ENCODE data around the gene EOMES. TPM values are rescaled to one million over a fixed set of nuclear protein-coding genes. Genes with fewer than 3 reads are reported as not detected.
A peak's percentile ranks its signal among the peaks of the same experiment; 100 is the strongest.

The EOMES gene
- total and polyA plus RNA-seq, 2 experiments from 2014 or later: 0.10 TPM

DNA sequence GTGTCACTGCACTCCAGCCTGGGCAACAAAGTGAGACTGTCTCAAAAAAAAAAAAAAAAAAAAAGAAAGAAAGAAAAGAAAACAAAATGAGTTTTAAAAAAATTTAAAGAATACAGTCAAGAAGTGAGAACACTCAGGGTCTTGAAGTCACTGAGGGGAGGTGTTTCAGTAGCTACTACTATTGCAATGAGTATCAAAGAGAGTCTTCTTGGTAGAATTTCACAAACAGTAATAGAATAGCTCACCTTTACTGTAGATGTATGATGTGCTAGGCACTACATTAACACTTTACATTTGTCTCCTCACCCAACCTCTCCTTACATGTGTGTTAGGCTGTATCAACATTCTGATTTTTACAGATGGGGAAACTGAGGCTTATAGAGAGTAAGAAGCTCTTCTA, 43.9 kb downstream of the EOMES start (continued):
- TF ChIP-seq, protein P1, sequence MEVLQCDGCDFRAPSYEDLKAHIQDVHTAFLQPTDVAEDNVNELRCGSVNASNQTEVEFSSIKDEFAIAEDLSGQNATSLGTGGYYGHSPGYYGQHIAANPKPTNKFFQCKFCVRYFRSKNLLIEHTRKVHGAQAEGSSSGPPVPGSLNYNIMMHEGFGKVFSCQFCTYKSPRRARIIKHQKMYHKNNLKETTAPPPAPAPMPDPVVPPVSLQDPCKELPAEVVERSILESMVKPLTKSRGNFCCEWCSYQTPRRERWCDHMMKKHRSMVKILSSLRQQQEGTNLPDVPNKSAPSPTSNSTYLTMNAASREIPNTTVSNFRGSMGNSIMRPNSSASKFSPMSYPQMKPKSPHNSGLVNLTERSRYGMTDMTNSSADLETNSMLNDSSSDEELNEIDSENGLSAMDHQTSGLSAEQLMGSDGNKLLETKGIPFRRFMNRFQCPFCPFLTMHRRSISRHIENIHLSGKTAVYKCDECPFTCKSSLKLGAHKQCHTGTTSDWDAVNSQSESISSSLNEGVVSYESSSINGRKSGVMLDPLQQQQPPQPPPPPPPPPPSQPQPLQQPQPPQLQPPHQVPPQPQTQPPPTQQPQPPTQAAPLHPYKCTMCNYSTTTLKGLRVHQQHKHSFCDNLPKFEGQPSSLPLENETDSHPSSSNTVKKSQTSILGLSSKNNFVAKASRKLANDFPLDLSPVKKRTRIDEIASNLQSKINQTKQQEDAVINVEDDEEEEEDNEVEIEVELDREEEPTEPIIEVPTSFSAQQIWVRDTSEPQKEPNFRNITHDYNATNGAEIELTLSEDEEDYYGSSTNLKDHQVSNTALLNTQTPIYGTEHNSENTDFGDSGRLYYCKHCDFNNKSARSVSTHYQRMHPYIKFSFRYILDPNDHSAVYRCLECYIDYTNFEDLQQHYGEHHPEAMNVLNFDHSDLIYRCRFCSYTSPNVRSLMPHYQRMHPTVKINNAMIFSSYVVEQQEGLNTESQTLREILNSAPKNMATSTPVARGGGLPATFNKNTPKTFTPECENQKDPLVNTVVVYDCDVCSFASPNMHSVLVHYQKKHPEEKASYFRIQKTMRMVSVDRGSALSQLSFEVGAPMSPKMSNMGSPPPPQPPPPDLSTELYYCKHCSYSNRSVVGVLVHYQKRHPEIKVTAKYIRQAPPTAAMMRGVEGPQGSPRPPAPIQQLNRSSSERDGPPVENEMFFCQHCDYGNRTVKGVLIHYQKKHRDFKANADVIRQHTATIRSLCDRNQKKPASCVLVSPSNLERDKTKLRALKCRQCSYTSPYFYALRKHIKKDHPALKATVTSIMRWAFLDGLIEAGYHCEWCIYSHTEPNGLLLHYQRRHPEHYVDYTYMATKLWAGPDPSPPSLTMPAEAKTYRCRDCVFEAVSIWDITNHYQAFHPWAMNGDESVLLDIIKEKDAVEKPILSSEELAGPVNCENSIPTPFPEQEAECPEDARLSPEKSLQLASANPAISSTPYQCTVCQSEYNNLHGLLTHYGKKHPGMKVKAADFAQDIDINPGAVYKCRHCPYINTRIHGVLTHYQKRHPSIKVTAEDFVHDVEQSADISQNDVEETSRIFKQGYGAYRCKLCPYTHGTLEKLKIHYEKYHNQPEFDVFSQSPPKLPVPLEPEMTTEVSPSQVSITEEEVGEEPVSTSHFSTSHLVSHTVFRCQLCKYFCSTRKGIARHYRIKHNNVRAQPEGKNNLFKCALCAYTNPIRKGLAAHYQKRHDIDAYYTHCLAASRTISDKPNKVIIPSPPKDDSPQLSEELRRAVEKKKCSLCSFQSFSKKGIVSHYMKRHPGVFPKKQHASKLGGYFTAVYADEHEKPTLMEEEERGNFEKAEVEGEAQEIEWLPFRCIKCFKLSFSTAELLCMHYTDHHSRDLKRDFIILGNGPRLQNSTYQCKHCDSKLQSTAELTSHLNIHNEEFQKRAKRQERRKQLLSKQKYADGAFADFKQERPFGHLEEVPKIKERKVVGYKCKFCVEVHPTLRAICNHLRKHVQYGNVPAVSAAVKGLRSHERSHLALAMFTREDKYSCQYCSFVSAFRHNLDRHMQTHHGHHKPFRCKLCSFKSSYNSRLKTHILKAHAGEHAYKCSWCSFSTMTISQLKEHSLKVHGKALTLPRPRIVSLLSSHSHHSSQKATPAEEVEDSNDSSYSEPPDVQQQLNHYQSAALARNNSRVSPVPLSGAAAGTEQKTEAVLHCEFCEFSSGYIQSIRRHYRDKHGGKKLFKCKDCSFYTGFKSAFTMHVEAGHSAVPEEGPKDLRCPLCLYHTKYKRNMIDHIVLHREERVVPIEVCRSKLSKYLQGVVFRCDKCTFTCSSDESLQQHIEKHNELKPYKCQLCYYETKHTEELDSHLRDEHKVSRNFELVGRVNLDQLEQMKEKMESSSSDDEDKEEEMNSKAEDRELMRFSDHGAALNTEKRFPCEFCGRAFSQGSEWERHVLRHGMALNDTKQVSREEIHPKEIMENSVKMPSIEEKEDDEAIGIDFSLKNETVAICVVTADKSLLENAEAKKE (CRISPR knock-in tag; IDR thresholded peaks at IDR 0.05): no peak
- no peak for TF ChIP-seq NANOG (IDR thresholded peaks at IDR 0.05; ENCODE audit: borderline replicate concordance)
- no peak for TF ChIP-seq STAT1 (IDR thresholded peaks at IDR 0.05; ENCODE audit: unreplicated experiment)
- no peak for TF ChIP-seq JUNB (IDR thresholded peaks at IDR 0.05; ENCODE audit: unreplicated experiment)
- no peak for TF ChIP-seq EZH2 (IDR thresholded peaks at IDR 0.05; ENCODE audit: low read depth, unreplicated experiment)
- TF ChIP-seq CREB1 (CRISPR knock-in tag; IDR thresholded peaks at IDR 0.05; ENCODE audit: low read depth): no peak
- TF ChIP-seq EZH2phosphoT487 (IDR thresholded peaks at IDR 0.05; ENCODE audit: unreplicated experiment): no peak
- no peak for TF ChIP-seq ZNF114 (CRISPR knock-in tag; IDR thresholded peaks at IDR 0.05)
- TF ChIP-seq ETS1 (IDR thresholded peaks at IDR 0.05): no peak

DNA sequence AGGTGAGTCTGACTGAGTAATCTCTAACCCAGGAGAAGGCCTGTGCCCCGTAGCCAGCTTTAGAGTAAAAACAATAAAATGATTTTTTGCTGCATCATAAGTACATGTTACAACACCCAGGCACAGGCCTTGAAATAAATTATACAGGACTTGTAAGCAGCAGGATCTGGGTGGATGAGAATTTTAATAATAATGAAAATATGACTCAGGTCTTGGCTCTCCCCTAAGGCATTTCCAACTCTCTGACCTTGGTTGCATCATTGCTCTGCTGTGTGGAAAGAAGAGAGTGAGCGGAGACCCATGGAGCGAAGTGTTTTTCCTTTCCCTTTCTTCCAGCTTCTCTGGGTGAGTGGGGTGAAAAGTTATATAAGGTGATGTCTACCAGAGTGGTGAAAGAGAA, 44.6 kb downstream of the EOMES start:
- ATAC-seq (no peak), DNase-seq (ENCODE audit: low spot score) (no peak)
- Mint-ChIP-seq H3K4me1 (peaks cover 19% of the 10 kb centered on the region), H3K36me3 (ENCODE audit: low read depth) (no peaks in the 10 kb centered on the region), H3K27me3 (ENCODE audit: insufficient read depth, low read depth, poor library complexity) (peaks cover 3% of the 10 kb centered on the region), H3K9me3 (no peaks in the 10 kb centered on the region; the same call in 2 of the 3 replicates), H3K27ac (peak overlapping the region; percentile 80), H3K4me3 (no peak overlapping the region)
- Histone ChIP-seq H4K20me1 (replicated peaks; ENCODE audit: insufficient read depth) (no peaks in the 10 kb centered on the region), H3K27me3 (ENCODE audit: insufficient read depth) (no peaks in the 10 kb centered on the region), H3K36me3 (ENCODE audit: insufficient read depth) (no peaks in the 10 kb centered on the region), H3K4me2 (no peak overlapping the region), H3F3A (replicated peaks; ENCODE audit: low read depth) (peaks cover 4% of the 10 kb centered on the region; the same call in 1 of the 2 replicates), H3K4me3 (no peak overlapping the region), H3K27ac (ENCODE audit: low read depth) (no peak overlapping the region), H2AFZ (no peak overlapping the region), H3K4me1 (ENCODE audit: insufficient read depth) (peaks cover 13% of the 10 kb centered on the region; the same call in 1 of the 2 replicates), H3K79me2 (replicated peaks; ENCODE audit: insufficient read depth) (no peaks in the 10 kb centered on the region), H3K9me2 (ENCODE audit: insufficient read depth) (no peaks in the 10 kb centered on the region)
- TF ChIP-seq STAT1 (IDR thresholded peaks at IDR 0.05; ENCODE audit: unreplicated experiment): no peak
- TF ChIP-seq JUNB (IDR thresholded peaks at IDR 0.05; ENCODE audit: unreplicated experiment): no peak
- no peak for TF ChIP-seq ZNF114 (CRISPR knock-in tag; IDR thresholded peaks at IDR 0.05)
